Spleen (tissue), 11 donors: Measurements from ENCODE around the gene SNX8. TPM values are rescaled to one million over a fixed set of nuclear protein-coding genes. Genes with fewer than 3 reads are reported as not detected.

Source experiments
- DNase-seq: peaks from one replicate; pipeline ENCODE4 v3.0.0-alpha.2; 2020
- H3K27ac ChIP-seq, 8 donors: fragments of 200-600 bp; sonication (generic) in 7 of 8; 1 replicate in 4 of 8; 2 replicates in 4 of 8; pipeline versions ENCODE4 v1.5.0 to v1.8.0; 2016 to 2021; ENCODE audit warnings: inconsistent platforms in 4 of 8, mild to moderate bottlenecking in 4 of 8, moderate library complexity in 1 of 8
- H3K27me3 ChIP-seq, 7 donors: fragments of 200-600 bp; sonication (generic) in 6 of 7; replicated peaks in 1 of 7; 1 replicate in 4 of 7; 2 replicates in 3 of 7; pipeline versions ENCODE4 v1.5.0 to v1.8.0; 2016 to 2021; ENCODE audit warnings: inconsistent platforms in 3 of 7, mild to moderate bottlenecking in 1 of 7
- H3K36me3 ChIP-seq, 6 donors: fragments of 200-600 bp; sonication (generic) in 5 of 6; 1 replicate in 4 of 6; 2 replicates in 2 of 6; pipeline versions ENCODE4 v1.5.0 to v1.8.0; 2016 to 2021; ENCODE audit warnings: inconsistent platforms in 2 of 6
- H3K4me1 ChIP-seq, 6 donors: fragments of 200-600 bp; sonication (generic) in 5 of 6; 1 replicate in 3 of 6; 2 replicates in 3 of 6; pipeline versions ENCODE4 v1.5.0 to v1.8.0; 2016 to 2021; ENCODE audit warnings: inconsistent platforms in 3 of 6
- H3K4me3 ChIP-seq, 8 donors: fragments of 200-600 bp; sonication (generic) in 7 of 8; 1 replicate in 4 of 8; 2 replicates in 4 of 8; pipeline versions ENCODE4 v1.5.0 to v1.8.0; 2016 to 2021; ENCODE audit warnings: inconsistent platforms in 4 of 8, mild to moderate bottlenecking in 4 of 8, moderate library complexity in 2 of 8
- H3K9me3 ChIP-seq, 8 donors: fragments of 200-600 bp; sonication (generic) in 7 of 8; 1 replicate in 4 of 8; 2 replicates in 4 of 8; pipeline versions ENCODE4 v1.5.0 to v1.8.0; 2016 to 2021; ENCODE audit warnings: inconsistent platforms in 4 of 8
- CTCF ChIP-seq, 11 experiments: fragments of 200-600 bp in 7 of 11; fragments of 450-650 bp in 4 of 11; sonication (generic) in 4 of 11; IDR thresholded peaks in 8 of 11; conservative IDR thresholded peaks in 3 of 11; 1 replicate in 7 of 11; 2 replicates in 4 of 11; pipeline versions ENCODE4 v1.4.0 to v1.8.0; 2016 to 2021; ENCODE audit warnings: antibody characterized with exemption in 11 of 11, inconsistent platforms in 4 of 11, mild to moderate bottlenecking in 1 of 11
- POLR2A ChIP-seq, 3 donors: fragments of 450-650 bp; IDR thresholded peaks; one replicate each; pipeline ENCODE4 v1.5.1; 2017; ENCODE audit warnings: antibody characterized with exemption in 3 of 3, mild to moderate bottlenecking in 1 of 3
- POLR2AphosphoS5 ChIP-seq, 3 donors: sonication (generic); formaldehyde crosslinking; IDR thresholded peaks; one replicate each; pipeline ENCODE4 v1.5.1; 2017; ENCODE audit warnings: antibody characterized with exemption in 3 of 3
- WGBS, 5 donors: extraction: QIAGEN DNeasy Blood & Tissue Kit in 3 of 5; methylation state at CpG; one replicate each; pipeline versions ENCODE4 v1.1.5 to v1.1.7; 2013 to 2018; 5-methylcytosine and 5-hydroxymethylcytosine counted together
- intact Hi-C: fragments of 100-400 bp; cut with DNase I; formaldehyde crosslinking; loops from one replicate; pipeline ENCODE4 v1.15.0; 2023; ENCODE audit warnings: low total_unique reads
- polyA plus RNA-seq, 3 donors: library from polyadenylated mRNA; stranded (reverse); fragments of 200-250 nt; gene quantifications; one replicate each; pipeline ENCODE4 v1.2.1, GENCODE V29; 2013
- total RNA-seq, 7 donors: library from RNA; depleted of rRNA in 3 of 7; stranded (reverse); fragments of >200 nt in 3 of 7; fragmentation: NEBNext Ultra II Directional in 4 of 7; extraction: Animal tissue kit (Norgen Biotek cat#: 25700) in 4 of 7; gene quantifications; one replicate each; pipeline versions ENCODE4 v1.1.0 to v1.2.1, GENCODE V29; 2016 to 2021
- donor health status: healthy with polysubstance abuse.
- donor health status: DM: no; HTN: no; CAD: no; lungs with moderate emphysema.
- donor health status: DM: no; HTN: no; CAD: no.
- donor health status: Bipolar disorder and iron deficiency.
- donor health status: healthy.
- donor health status: DM: no; HTN: no; CAD: no.
- donor health status: DM: yes; HTN: yes; CAD: no.

SNX8 gene
- total and polyA plus RNA-seq, 10 donors: 48.8 to 196 (median 86.8) TPM

DNA sequence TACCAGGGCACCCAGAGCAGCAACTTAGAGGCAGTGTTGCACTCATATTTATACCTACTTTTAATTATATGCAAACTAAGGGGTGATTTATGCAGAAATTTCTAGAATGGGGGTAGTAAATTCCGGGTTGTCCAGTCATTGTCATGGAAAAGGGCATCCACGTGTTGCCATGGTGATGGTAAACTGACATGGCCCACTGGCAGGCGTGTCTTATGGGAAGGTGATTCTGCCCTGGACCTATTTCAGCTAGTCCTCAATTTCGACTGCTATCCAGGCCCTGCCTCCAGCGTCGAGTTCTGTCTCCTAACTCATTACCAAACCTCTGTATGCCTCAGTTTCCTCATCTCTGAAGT lies 12.8 kb downstream of the SNX8 start:
- no peaks in the 10 kb centered on the region for H3K36me3 ChIP-seq
- intact Hi-C loops: no loop called here
- 85 to 94% (median 92%) methylated on average over 6 of the region's 6 CpGs for WGBS, 5 donors

GRCh38 chr7:2299870-2300512 lies 14.2 kb downstream of the SNX8 start:
- peak overlapping the region in 2 of 8 donors; percentile 1 to 41 for H3K4me3 ChIP-seq
- intact Hi-C loops: no loop called here
- H3K27ac ChIP-seq: peak overlapping the region; percentile 60 to 98 (median 84)
- no peaks in the 10 kb centered on the region for H3K9me3 ChIP-seq
- H3K27me3 ChIP-seq: no peaks in the 10 kb centered on the region
- no peak for DNase-seq
- H3K36me3 ChIP-seq: no peaks in the 10 kb centered on the region
- H3K4me1 ChIP-seq: peaks cover 17 to 82% (median 65%) of the 10 kb centered on the region in 6 donors
- 22 to 24% (median 23%) methylated on average over 9 of the region's 9 CpGs for WGBS, 5 donors
- peak in 1 of 3 donors; percentile 31 for TF ChIP-seq POLR2AphosphoS5 (IDR thresholded peaks at IDR 0.05)
- no peak for TF ChIP-seq POLR2A (IDR thresholded peaks at IDR 0.05)

More for the DNA sequence above, 12.8 kb downstream of the SNX8 start:
- DNase-seq: no peak
- H3K4me3 ChIP-seq: no peak overlapping the region
- no peaks in the 10 kb centered on the region for H3K27me3 ChIP-seq
- TF ChIP-seq POLR2A (IDR thresholded peaks at IDR 0.05): no peak
- no peak for TF ChIP-seq CTCF (IDR thresholded peaks at IDR 0.05 in 8 of 11, conservative IDR thresholded peaks at IDR 0.05 in 3 of 11)
- no peak for TF ChIP-seq POLR2AphosphoS5 (IDR thresholded peaks at IDR 0.05)
- peaks cover 17 to 82% (median 63%) of the 10 kb centered on the region in 6 donors for H3K4me1 ChIP-seq
- H3K27ac ChIP-seq: peak overlapping the region in 7 of 8 donors; percentile 80 to 98 (median 86)
- no peaks in the 10 kb centered on the region for H3K9me3 ChIP-seq

- Histone ChIP-seq H3K27me3 (no peaks in the 10 kb centered on the region), H3K27ac (peak overlapping the region; percentile 60 to 98 (median 84)), H3K4me1 (peaks cover 13 to 82% (median 64%) of the 10 kb centered on the region in 6 donors), H3K36me3 (no peaks in the 10 kb centered on the region), H3K4me3 (peak overlapping the region in 2 of 8 donors; percentile 1 to 41), H3K9me3 (no peaks in the 10 kb centered on the region)
- WGBS, 5 donors: 42 to 54% (median 47%) methylated on average over 18 of the region's 18 CpGs
- no peak for DNase-seq
- intact Hi-C loops: no loop called here
- TF ChIP-seq POLR2A (IDR thresholded peaks at IDR 0.05): no peak
- peak in 2 of 3 donors; percentile 52 to 78 for TF ChIP-seq POLR2AphosphoS5 (IDR thresholded peaks at IDR 0.05)
These were observed 15.0 kb downstream of the SNX8 start for GRCh38 chr7:2299131-2299829.

DNA sequence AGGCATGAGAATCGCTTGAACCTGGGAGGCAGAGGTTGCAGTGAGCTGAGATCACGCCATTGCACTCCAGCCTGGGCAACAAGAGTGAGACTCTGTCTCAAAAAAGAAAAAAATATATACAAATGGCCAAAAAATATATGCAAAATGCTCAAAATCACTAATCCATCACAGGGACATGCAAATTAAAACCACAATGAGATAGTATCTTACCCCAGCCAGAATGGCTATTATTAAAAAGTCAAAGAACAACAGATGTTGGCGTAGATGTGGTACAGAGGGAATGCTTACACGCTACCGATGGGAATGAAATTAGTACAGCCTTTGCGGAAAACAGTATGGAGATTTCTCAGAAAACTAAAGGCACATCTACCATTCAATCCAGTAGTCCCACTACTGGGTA lies 17.4 kb downstream of the SNX8 start:
- no peaks in the 10 kb centered on the region for H3K9me3 ChIP-seq
- peaks cover 13 to 87% (median 64%) of the 10 kb centered on the region in 6 donors for H3K4me1 ChIP-seq
- H3K4me3 ChIP-seq: no peak overlapping the region
- DNase-seq: no peak
- peak overlapping the region in 6 of 8 donors; percentile 32 to 98 (median 91) for H3K27ac ChIP-seq
- TF ChIP-seq POLR2A (IDR thresholded peaks at IDR 0.05) (no peak), CTCF (IDR thresholded peaks at IDR 0.05 in 8 of 11, conservative IDR thresholded peaks at IDR 0.05 in 3 of 11) (no peak), POLR2AphosphoS5 (IDR thresholded peaks at IDR 0.05) (peak in 1 of 3 donors; percentile 26)
- WGBS, 5 donors: 81 to 89% (median 84%) methylated on average over 6 of the region's 6 CpGs
- H3K27me3 ChIP-seq: no peaks in the 10 kb centered on the region
- H3K36me3 ChIP-seq: no peaks in the 10 kb centered on the region
- intact Hi-C loops: no loop called here
